Measurements from ENCODE around the gene KRT17. TPM values are rescaled to one million over a fixed set of nuclear protein-coding genes. Genes with fewer than 3 reads are reported as not detected.
"Not testable (repeated sequence)": the region's sequence is repeated elsewhere in the genome, so short reads cannot be mapped to it uniquely, and the experiment has no call there.

The KRT17 gene
- total RNA-seq, 1 donor from 2014 or later = 5.9 TPM

- DNase-seq (peak; percentile 60), ATAC-seq (no peak)
- Histone ChIP-seq H3K27ac (no peak overlapping the region), H3K27me3 (no peaks in the 10 kb centered on the region), H3K9me3 (no peaks in the 10 kb centered on the region), H3K4me1 (no peaks in the 10 kb centered on the region), H3K4me3 (no peak overlapping the region), H3K36me3 (no peaks in the 10 kb centered on the region)
- no peak for TF ChIP-seq CTCF (IDR thresholded peaks at IDR 0.05)
- intact Hi-C loops (cut with DNase I) = no loop called here
Observed at GRCh38 chr17:41627316-41628072, 3.1 kb upstream of the KRT17 start.

- H3K27ac ChIP-seq; DNase-seq; H3K36me3 ChIP-seq; H3K9me3 ChIP-seq; H3K4me3 ChIP-seq; intact Hi-C loops (cut with DNase I); H3K27me3 ChIP-seq; ATAC-seq; H3K4me1 ChIP-seq: not testable (repeated sequence)
Observed at GRCh38 chr17:41626914-41627295, 2.5 kb upstream of the KRT17 start.

- H3K27ac ChIP-seq, H3K36me3 ChIP-seq: not testable (repeated sequence)
Observed at GRCh38 chr17:41626028-41626913, 1.9 kb upstream of the KRT17 start.

GRCh38 chr17:41625602-41626001, 1.2 kb upstream of the KRT17 start:
- no peaks in the 10 kb centered on the region for H3K9me3 ChIP-seq
- DNase-seq = peak; percentile 55

More at GRCh38 chr17:41626028-41626913, 1.9 kb upstream of the KRT17 start:
- intact Hi-C loops (cut with DNase I); H3K27me3 ChIP-seq; ATAC-seq; H3K9me3 ChIP-seq; H3K4me3 ChIP-seq; H3K4me1 ChIP-seq: not testable (repeated sequence)
- peak; percentile 56 for DNase-seq

GRCh38 chr17:41623184-41623861, 1.1 kb downstream of the KRT17 start:
- H3K27me3 ChIP-seq; H3K4me3 ChIP-seq; H3K27ac ChIP-seq; intact Hi-C loops (cut with DNase I); ATAC-seq; H3K9me3 ChIP-seq; H3K36me3 ChIP-seq; H3K4me1 ChIP-seq: not testable (repeated sequence)
- peak; percentile 42 for DNase-seq

More at GRCh38 chr17:41625602-41626001, 1.2 kb upstream of the KRT17 start:
- intact Hi-C loops (cut with DNase I) = no loop called here
- Histone ChIP-seq H3K36me3 (no peaks in the 10 kb centered on the region), H3K4me3 (no peak overlapping the region), H3K27me3 (no peaks in the 10 kb centered on the region), H3K27ac (no peak overlapping the region), H3K4me1 (no peaks in the 10 kb centered on the region)
- no peak for TF ChIP-seq CTCF (IDR thresholded peaks at IDR 0.05)
- ATAC-seq = no peak

- DNase-seq = peak; percentile 47
- ATAC-seq; H3K4me3 ChIP-seq; H3K4me1 ChIP-seq; H3K36me3 ChIP-seq; intact Hi-C loops (cut with DNase I); H3K27ac ChIP-seq; H3K27me3 ChIP-seq; H3K9me3 ChIP-seq: not testable (repeated sequence)
Observed at GRCh38 chr17:41622340-41623183, 1.8 kb downstream of the KRT17 start.

- DNase-seq (no peak), ATAC-seq (no peak)
- Histone ChIP-seq H3K4me1 (no peaks in the 10 kb centered on the region), H3K4me3 (no peak overlapping the region), H3K27ac (no peak overlapping the region), H3K27me3 (no peaks in the 10 kb centered on the region), H3K9me3 (no peaks in the 10 kb centered on the region), H3K36me3 (no peaks in the 10 kb centered on the region)
- no peak for TF ChIP-seq CTCF (IDR thresholded peaks at IDR 0.05)
- intact Hi-C loops (cut with DNase I) = no loop called here
Observed at GRCh38 chr17:41621916-41622315, 2.5 kb downstream of the KRT17 start.

- intact Hi-C loops (cut with DNase I); H3K9me3 ChIP-seq; H3K4me3 ChIP-seq; H3K36me3 ChIP-seq; H3K27me3 ChIP-seq; H3K27ac ChIP-seq; ATAC-seq; H3K4me1 ChIP-seq: not testable (repeated sequence)
- DNase-seq = peak; percentile 46
Observed at GRCh38 chr17:41621435-41621817, 2.9 kb downstream of the KRT17 start.

Measured in upper lobe of right lung (tissue), 1 donor.